Non-pigmented ciliary epithelial cell (primary cell): ENCODE measurements around the gene ACP6.
"Not testable (repeated sequence)": the region's sequence is repeated elsewhere in the genome, so short reads cannot be mapped to it uniquely, and the experiment has no call there.

Experiments used
- DNase-seq: peaks from one replicate; pipeline ENCODE4 v3.0.0-alpha.2; 2010; ENCODE audit warnings: low read depth

ACP6 gene

GRCh38 chr1:147670319-147671001 lies at the start of gene ACP6:
ACP6 (minus strand) TSS chr1:147670524; CDS start chr1:147670048, 476 bp downstream.
- peak; percentile 88 for DNase-seq

- DNase-seq = no peak
These were observed 49.4 kb upstream of the ACP6 start for GRCh38 chr1:147719711-147720225.

- no peak for DNase-seq
These were observed 48.8 kb upstream of the ACP6 start for GRCh38 chr1:147719029-147719698.

GRCh38 chr1:147717706-147718097 lies 47.4 kb upstream of the ACP6 start:
- DNase-seq = no peak

- DNase-seq = no peak
These were observed 46.9 kb upstream of the ACP6 start for GRCh38 chr1:147717051-147717705.

- DNase-seq = no peak
These were observed 42.3 kb upstream of the ACP6 start for GRCh38 chr1:147712605-147713004.

GRCh38 chr1:147700042-147701006 lies 30.0 kb upstream of the ACP6 start:
- DNase-seq = no peak

GRCh38 chr1:147699686-147700041 lies 29.3 kb upstream of the ACP6 start:
- no peak for DNase-seq

- DNase-seq = no peak
These were observed 12.9 kb upstream of the ACP6 start for GRCh38 chr1:147683163-147683763.

- not testable (repeated sequence) for DNase-seq
These were observed 10.4 kb upstream of the ACP6 start for GRCh38 chr1:147680608-147681235.

- DNase-seq = not testable (repeated sequence)
These were observed 7.4 kb upstream of the ACP6 start for GRCh38 chr1:147677681-147678080.

GRCh38 chr1:147676311-147677085 lies 6.2 kb upstream of the ACP6 start:
- no peak for DNase-seq

GRCh38 chr1:147673816-147674215 lies 3.5 kb upstream of the ACP6 start:
- DNase-seq = no peak

- no peak for DNase-seq
These were observed 3.1 kb upstream of the ACP6 start for GRCh38 chr1:147673406-147673805.

GRCh38 chr1:147669469-147670318 lies 630 bp downstream of the ACP6 start:
- no peak for DNase-seq

GRCh38 chr1:147665521-147665920 lies 4.8 kb downstream of the ACP6 start:
- no peak for DNase-seq

GRCh38 chr1:147664206-147664605 lies 6.1 kb downstream of the ACP6 start:
- DNase-seq = no peak

- DNase-seq = no peak
These were observed 15.8 kb downstream of the ACP6 start for GRCh38 chr1:147654511-147654910.

- no peak for DNase-seq
These were observed 18.0 kb downstream of the ACP6 start for GRCh38 chr1:147652306-147652705.
